ENCODE data around the gene ERP44.
"Not testable (repeated sequence)": the region's sequence is repeated elsewhere in the genome, so short reads cannot be mapped to it uniquely, and the experiment has no call there.

ERP44 gene

DNA sequence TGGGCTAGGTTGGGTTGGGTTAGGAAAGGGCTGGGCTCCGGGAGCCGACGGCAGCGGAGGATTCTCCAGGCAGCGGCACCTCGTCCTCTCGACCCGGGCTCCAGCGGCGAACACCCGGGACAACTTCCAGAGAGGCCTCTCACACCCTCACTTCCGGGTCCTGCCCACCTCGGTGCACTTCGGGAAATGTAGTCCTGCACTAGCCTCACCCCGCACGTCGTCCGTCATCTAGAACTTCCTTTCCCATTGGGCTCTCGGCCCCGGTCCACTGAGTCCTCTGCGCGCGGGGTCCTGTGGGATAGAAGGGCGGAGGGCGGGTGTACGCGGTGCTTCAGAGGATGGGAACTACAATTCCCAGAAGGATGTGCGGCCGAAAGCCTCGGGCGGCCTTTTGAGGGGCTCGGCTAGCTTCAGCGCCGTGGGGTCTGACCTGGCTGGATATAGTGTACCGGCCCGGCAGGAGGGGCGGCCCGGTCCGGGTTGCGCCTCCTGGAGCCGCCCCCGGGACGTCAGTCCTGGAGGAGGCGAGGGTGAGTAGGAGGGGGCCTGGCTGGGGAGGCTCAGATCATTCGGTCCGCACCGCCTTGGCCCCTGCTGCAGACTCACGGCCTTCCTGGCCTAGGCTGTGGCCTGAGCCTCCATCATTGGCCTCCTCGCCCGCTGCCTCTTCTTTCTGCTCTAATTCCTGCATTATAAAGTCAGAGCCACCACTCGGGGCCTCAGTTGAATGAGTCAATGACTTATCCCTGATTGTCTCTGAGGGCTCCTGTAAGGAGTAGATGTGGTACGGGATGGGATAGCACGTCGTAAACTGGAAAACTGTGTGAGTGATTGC is at the start of gene ERP44, which contains the start of gene INVS:
Gene ERP44, minus strand, starts transcription at position 114 of the 835 bp plus-strand sequence. CDS start 160 bp downstream, outside the sequence.
Gene INVS, plus strand, starts transcription at position 357 of the 835 bp plus-strand sequence. CDS start 5,279 bp downstream, outside the sequence.
- DNase-seq: peak; percentile 98

DNA sequence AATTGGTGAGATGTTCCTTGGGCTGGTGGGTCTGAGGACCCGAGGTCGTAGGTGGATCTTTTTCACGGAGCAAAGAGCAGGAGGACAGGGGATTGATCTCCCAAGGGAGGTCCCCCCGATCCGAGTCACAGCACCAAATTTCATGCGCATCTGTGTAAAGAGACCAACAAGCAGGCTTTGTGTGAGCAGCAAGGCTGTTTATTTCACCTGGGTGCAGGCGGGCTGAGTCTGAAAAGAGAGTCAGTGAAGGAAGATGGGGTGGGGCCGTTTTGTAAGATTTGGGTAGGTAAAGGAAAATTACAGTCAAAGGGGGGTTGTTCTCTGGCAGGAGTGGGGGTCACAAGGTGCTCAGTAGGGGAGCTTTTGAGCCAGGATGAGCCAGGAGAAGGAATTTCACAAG is 47.2 kb upstream of the ERP44 start:
- not testable (repeated sequence) for DNase-seq

- not testable (repeated sequence) for DNase-seq
These were observed 46.6 kb upstream of the ERP44 start for GRCh38 chr9:100145167-100145934.

DNA sequence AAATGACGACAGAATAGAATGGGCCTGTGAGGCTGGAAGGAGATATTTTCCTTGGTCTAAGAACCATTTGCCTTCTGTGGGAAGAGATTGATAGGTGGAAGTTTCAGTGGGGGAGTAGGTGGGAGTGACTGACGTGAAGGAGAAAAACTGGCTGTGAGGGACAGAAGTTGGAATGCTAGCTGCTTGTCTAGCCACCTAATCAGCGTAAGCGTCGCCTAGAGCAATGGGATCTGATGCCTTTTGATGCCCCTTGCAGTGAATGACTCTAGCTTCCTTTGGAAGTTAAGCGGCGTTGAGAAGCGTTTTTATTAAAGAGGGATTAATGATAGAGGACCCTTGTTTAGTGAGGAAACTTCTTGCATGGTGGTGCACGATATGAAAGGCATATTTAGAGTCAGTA is 43.1 kb upstream of the ERP44 start:
- DNase-seq: not testable (repeated sequence)

- not testable (repeated sequence) for DNase-seq
These were observed 41.5 kb upstream of the ERP44 start for GRCh38 chr9:100140303-100140702.

DNA sequence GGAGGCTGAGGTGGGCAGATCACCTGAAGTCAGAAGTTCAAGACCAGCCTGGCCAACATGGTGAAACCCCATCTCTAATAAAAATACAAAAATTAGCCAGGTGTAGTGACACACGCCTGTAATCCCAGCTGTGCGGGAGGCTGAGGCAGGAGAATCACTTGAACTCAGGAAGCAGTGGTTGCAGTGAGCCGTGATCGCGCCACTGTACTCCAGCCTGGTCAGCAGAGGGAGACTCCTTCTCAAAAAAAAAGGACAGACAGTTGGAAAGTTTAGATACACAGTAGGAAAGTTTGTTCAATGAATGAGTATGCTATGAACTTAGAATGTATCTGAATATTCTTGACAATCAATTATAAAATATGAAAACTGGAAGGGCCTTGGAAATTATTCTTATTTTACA is 38.0 kb upstream of the ERP44 start:
- DNase-seq: not testable (repeated sequence)

DNA sequence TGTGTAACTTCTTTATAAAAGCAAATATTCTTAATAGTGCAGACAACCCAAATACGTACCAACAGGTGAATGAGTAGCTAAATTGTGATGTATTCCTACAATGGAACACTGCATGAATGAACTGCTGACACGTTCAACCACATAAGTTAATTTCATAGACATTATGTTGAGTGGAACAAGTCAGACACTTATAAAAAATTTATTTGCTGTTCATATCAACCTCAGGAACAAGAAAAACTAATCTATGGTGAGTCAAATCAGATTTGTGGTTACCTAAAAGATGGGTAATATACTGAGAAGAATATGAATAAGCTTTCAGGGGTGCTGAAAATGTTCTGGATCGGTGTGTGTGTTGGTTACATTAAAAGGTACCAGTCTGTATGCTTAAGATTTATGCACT is 35.9 kb upstream of the ERP44 start:
- no peak for DNase-seq

DNA sequence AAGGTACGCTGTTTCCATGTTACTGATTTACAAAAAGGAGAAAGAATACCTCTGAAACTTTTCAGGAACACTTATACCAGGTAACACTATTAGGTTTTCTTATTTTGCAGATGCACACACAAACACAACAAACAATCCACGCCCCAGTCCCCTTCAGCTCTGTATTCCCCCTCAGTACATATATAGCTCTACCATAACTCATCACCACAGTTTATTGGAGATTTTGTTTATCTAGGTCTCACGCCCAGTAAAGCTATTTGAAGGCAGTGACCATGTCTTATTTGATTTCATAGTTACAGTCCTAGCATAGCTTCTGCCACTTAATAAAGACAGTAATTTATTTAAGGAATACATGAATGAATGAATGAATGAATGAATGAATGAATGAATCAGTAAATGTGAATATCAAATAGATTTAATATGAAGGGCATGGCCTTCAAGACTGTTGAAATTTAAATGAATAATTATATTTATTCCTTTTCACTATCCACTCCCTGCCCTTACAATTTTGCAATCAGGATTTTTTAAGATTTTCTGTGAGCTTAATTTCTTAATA is 33.2 kb upstream of the ERP44 start:
- DNase-seq: no peak

DNA sequence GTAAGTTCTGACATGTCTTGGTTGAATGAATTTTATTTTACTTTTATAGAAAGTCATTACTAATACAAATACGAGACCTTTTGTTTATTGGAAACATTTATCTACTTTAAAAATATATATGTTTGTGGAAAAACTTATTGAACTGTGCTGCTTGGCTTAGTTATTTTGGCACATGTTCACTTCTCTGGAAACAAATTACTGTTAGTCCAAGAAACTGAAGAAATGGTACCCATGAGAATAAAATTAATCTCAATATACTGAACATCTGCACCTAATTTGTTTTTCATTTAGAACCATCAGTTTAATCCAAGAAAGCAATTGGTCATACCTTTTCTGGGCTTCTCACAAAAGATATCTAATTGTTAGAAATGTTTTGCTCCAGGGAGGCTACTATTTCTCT is 32.4 kb upstream of the ERP44 start:
- no peak for DNase-seq

DNA sequence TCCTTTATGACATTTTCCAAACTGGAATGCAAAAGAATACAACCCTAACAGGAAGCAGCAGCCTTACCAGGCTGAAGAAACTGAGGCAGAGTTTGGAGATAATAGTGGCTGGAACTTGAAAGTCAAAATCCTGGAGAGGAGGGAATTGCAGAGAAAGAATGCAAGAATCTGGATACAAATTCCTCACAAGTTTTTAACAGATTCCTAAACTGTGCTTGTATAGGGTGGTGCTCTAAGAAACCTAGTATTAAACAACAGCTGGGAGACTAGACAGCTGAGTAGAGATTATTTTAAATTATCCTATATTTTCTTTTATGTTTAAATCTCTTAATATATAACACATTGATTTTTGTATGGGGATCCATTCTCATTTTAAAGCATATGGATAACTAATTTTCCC is 31.0 kb upstream of the ERP44 start:
- no peak for DNase-seq

- no peak for DNase-seq
These were observed 27.6 kb upstream of the ERP44 start for GRCh38 chr9:100126423-100126822.

- no peak for DNase-seq
These were observed 27.1 kb upstream of the ERP44 start for GRCh38 chr9:100125910-100126309.

DNA sequence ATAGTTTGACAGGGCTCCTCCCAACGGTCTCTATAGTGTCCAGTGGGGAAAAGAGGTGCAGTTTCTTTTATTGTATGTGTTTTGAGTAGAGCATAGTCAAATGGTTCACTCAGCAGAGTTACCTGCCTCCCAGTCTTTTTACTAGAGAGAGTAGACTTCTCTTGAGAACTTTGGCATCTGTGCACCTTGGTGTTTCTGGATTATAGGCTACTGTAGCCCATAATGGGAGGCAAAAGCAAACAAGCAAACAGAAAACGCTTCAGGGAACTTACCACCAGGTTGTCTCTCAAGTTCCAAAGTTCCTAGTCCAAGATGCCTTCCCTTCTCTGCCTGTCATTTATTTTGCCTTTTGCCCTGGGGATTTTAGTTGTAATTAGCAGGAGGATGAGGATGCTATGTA is 26.4 kb upstream of the ERP44 start:
- DNase-seq: no peak

DNA sequence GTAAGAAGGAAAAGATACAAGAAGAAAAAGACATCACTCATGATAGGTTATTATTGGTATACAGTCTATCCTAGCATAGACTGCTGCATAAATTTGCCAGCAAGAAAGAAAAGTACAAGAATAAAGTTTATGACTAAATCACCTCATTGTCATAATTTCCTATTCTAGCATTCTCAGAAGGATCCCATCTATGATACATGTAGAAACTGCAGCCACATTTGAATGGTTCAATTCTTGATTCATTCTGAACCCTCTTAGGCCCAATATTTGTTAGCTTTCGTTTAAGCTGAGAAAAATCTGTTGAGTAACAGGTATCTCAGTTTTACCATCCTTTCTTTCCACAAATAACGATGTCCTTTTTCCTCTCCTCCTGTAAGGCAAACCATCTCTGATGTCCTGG is 21.5 kb upstream of the ERP44 start:
- no peak for DNase-seq

- no peak for DNase-seq
These were observed 18.5 kb upstream of the ERP44 start for GRCh38 chr9:100117316-100117715.

DNA sequence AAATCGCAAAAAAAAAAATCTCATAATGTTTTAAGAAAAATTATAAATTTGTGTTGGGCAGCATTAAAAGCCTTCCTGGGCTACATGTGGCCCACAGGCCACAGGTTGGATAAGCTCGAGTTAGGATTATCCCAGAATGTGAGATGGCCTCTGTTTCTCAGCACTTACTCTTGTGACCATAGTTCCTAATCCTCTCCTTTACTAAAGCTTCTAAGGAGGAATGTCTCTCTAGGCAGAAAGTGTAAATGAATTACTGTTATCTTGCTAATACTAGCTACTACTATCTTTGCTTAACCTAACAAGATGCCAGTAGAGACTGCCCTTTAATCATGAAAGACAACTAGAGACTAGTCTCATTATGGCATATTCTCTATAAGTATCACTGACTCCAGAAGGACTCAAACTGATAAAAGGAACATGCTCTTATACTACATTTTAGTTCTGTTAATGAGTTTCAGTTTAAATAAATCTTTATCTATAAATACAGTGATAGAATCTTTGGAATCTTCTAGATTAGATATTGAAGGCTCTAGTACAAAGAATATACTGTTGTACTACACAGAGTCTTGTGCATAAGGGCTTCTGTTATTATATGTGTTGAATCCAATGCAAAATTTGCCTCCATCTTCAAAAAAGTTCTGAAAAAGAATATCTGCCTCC is 14.0 kb upstream of the ERP44 start:
- no peak for DNase-seq

GRCh38 chr9:100111235-100111634 is 12.4 kb upstream of the ERP44 start:
- DNase-seq: no peak

DNA sequence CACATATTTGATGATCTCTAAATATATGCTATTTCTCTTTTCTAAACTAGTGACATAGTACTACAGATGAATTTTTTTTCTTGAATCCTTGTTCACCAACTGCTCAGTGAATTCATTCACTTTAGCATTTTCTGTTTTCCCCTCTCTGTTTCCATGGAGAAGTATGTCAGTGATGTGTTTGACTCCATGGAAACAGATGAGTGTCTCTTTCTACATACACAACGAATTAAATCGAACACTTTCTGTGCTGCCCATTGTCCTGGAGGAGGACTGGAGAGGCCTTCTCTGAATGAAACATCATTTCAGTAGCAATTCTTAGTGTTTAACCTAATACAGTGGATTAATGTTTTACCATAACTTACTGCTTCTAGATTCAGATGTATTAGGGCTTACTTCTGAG is 9.8 kb upstream of the ERP44 start:
- no peak for DNase-seq

DNA sequence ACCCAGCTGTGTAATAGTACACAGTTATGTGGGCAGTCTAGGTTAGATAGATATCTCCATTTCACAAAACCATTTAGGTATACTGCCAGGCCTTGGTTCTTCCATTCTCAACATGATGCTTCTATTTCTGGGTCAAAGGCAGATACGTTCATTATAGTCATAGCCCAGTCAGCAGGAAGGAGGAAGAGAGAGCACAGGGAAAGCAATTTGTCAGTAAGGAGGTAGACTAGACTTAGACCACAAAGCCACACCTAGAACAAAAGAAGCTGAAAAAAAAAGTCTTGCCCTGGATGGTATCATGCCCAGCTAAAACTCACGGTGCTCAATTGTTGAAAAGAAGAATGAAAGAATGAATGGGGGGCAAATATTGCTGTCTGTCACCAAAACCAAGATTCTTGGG is 7.8 kb upstream of the ERP44 start:
- no peak for DNase-seq

DNA sequence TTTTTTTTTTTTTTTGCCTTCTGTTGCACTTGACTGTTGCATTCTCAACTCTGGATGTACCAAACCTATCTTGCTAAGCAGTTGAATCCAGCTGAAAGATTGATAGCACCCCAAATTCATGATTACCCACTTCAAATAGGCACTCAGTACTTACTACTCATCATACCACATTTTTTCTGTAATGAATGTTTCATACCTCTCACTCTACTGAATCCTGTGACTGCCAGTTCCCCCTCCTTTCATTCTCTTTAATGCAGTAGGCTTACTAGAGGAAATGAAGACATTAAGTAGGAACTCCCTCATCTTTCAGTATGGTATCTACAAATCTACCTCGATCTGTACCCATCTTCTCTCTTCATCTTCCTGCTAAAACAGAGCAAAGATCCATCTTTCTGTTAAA is 7.1 kb upstream of the ERP44 start:
- DNase-seq: no peak

GRCh38 chr9:100104314-100104713 is 5.5 kb upstream of the ERP44 start:
- DNase-seq: no peak

GRCh38 chr9:100101608-100102007 is 2.8 kb upstream of the ERP44 start:
- no peak for DNase-seq

- DNase-seq: no peak
These were observed 1.4 kb upstream of the ERP44 start for GRCh38 chr9:100100146-100100667.

All from CD4-positive, alpha-beta T cell treated with Interleukin-10 for 1 hour (primary cell).